SK-N-MC (cell line): ENCODE measurements around the gene NPAS1.

Source experiments
- EZH2 ChIP-seq: fragments of 200-600 bp; sonication (generic); IDR thresholded peaks from one replicate; pipeline ENCODE4 v1.6.1; 2017; ENCODE audit warnings: antibody characterized with exemption
- POLR2AphosphoS5 ChIP-seq: IDR thresholded peaks from 2 replicates; pipeline ENCODE4 v1.6.1; 2012; ENCODE audit warnings: mild to moderate bottlenecking, low read depth, low read length, borderline replicate concordance

DNA sequence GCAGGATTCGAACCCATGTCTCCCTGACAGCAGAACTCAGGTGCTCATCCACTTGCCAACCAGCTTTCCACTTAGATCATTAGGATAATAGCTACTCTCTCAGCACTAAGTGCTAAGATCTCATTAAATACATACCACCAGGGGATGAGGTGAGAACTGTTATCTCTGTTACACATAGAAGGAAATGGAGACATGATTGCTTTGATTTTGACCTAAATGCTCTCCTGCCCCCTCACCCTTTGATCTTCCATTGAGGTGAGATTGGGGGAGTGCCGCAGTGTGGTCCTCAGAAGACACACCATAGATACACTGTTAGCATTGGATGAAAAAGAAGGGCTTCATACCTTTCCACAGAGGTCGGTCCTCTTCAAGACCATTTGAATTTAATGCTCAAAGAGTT, 38.9 kb upstream of the NPAS1 start:
- no peak for TF ChIP-seq POLR2AphosphoS5
- no peak for TF ChIP-seq EZH2
